ENCODE measurements around the gene PPP1R37. TPM values are rescaled to one million over a fixed set of nuclear protein-coding genes. Genes with fewer than 3 reads are reported as not detected.

Gene PPP1R37
- total RNA-seq, 1 donor from 2014 or later: 16.2 TPM

GRCh38 chr19:45079063-45079910, 13.7 kb upstream of the PPP1R37 start, which contains the start of gene GEMIN7:
GEMIN7 (plus strand) TSS chr19:45079260; CDS start chr19:45090115, 10,855 bp downstream.
- Histone ChIP-seq H3K9ac (ENCODE audit: low read depth in 1 of 3, low read length in 3 of 3) (peak within 1 kb of the TSS; percentile 98 to 99 (median 99)), H3K27me3 (ENCODE audit: control insufficient read depth in 3 of 3, insufficient read depth in 3 of 3, low read length in 3 of 3) (no peaks in the 10 kb centered on the region), H3K27ac (ENCODE audit: low read depth, low read length) (peak within 1 kb of the TSS; percentile 84), H3K4me3 (ENCODE audit: low read length in 3 of 3) (peak within 1 kb of the TSS; percentile 93 to 99 (median 96)), H3K4me1 (ENCODE audit: control insufficient read depth in 3 of 3, insufficient read depth in 3 of 3, low read length in 3 of 3) (peaks cover 22 to 39% (median 23%) of the 10 kb centered on the region in 3 donors), H3K9me3 (ENCODE audit: control insufficient read depth in 3 of 3, low read length in 3 of 3) (no peaks in the 10 kb centered on the region), H3K36me3 (ENCODE audit: control insufficient read depth in 3 of 3, insufficient read depth in 3 of 3, low read length in 3 of 3) (peaks cover 11 to 13% (median 11%) of the 10 kb centered on the region in 3 donors)

GRCh38 chr19:45079911-45080370, 13.0 kb upstream of the PPP1R37 start:
- H3K9ac ChIP-seq (ENCODE audit: low read depth in 1 of 3, low read length in 3 of 3): peak overlapping the region; percentile 98 to 99 (median 99)
- H3K27me3 ChIP-seq (ENCODE audit: control insufficient read depth in 3 of 3, insufficient read depth in 3 of 3, low read length in 3 of 3): no peaks in the 10 kb centered on the region
- H3K9me3 ChIP-seq (ENCODE audit: control insufficient read depth in 3 of 3, low read length in 3 of 3): no peaks in the 10 kb centered on the region
- peak overlapping the region; percentile 93 to 99 (median 96) for H3K4me3 ChIP-seq (ENCODE audit: low read length in 3 of 3)
- H3K27ac ChIP-seq (ENCODE audit: low read depth, low read length): peak overlapping the region; percentile 84
- peaks cover 11 to 13% (median 11%) of the 10 kb centered on the region in 3 donors for H3K36me3 ChIP-seq (ENCODE audit: control insufficient read depth in 3 of 3, insufficient read depth in 3 of 3, low read length in 3 of 3)
- H3K4me1 ChIP-seq (ENCODE audit: control insufficient read depth in 3 of 3, insufficient read depth in 3 of 3, low read length in 3 of 3): peaks cover 22 to 39% (median 23%) of the 10 kb centered on the region in 3 donors

- Histone ChIP-seq H3K36me3 (ENCODE audit: control insufficient read depth in 3 of 3, insufficient read depth in 3 of 3, low read length in 3 of 3) (peaks cover 14 to 23% (median 17%) of the 10 kb centered on the region in 3 donors), H3K4me3 (ENCODE audit: low read length in 3 of 3) (no peak overlapping the region), H3K27ac (ENCODE audit: low read depth, low read length) (no peak overlapping the region), H3K4me1 (ENCODE audit: control insufficient read depth in 3 of 3, insufficient read depth in 3 of 3, low read length in 3 of 3) (peaks cover 12 to 26% (median 16%) of the 10 kb centered on the region in 3 donors), H3K9me3 (ENCODE audit: control insufficient read depth in 3 of 3, low read length in 3 of 3) (no peaks in the 10 kb centered on the region), H3K9ac (ENCODE audit: low read depth in 1 of 3, low read length in 3 of 3) (no peak overlapping the region), H3K27me3 (ENCODE audit: control insufficient read depth in 3 of 3, insufficient read depth in 3 of 3, low read length in 3 of 3) (no peaks in the 10 kb centered on the region)
Observed at GRCh38 chr19:45082170-45082569, 10.8 kb upstream of the PPP1R37 start.

- no peak overlapping the region for H3K4me3 ChIP-seq (ENCODE audit: low read length in 3 of 3)
- peaks cover 20 to 32% (median 22%) of the 10 kb centered on the region in 3 donors for H3K36me3 ChIP-seq (ENCODE audit: control insufficient read depth in 3 of 3, insufficient read depth in 3 of 3, low read length in 3 of 3)
- H3K27me3 ChIP-seq (ENCODE audit: control insufficient read depth in 3 of 3, insufficient read depth in 3 of 3, low read length in 3 of 3): no peaks in the 10 kb centered on the region
- no peaks in the 10 kb centered on the region for H3K9me3 ChIP-seq (ENCODE audit: control insufficient read depth in 3 of 3, low read length in 3 of 3)
- H3K9ac ChIP-seq (ENCODE audit: low read depth in 1 of 3, low read length in 3 of 3): no peak overlapping the region
- H3K4me1 ChIP-seq (ENCODE audit: control insufficient read depth in 3 of 3, insufficient read depth in 3 of 3, low read length in 3 of 3): peaks cover 8 to 16% (median 8%) of the 10 kb centered on the region in 3 donors
- H3K27ac ChIP-seq (ENCODE audit: low read depth, low read length): no peak overlapping the region
Observed at GRCh38 chr19:45086480-45086879, 6.5 kb upstream of the PPP1R37 start.

- Histone ChIP-seq H3K4me3 (ENCODE audit: low read length in 3 of 3) (no peak overlapping the region), H3K36me3 (ENCODE audit: control insufficient read depth in 3 of 3, insufficient read depth in 3 of 3, low read length in 3 of 3) (peaks cover 12 to 21% (median 14%) of the 10 kb centered on the region in 3 donors), H3K27me3 (ENCODE audit: control insufficient read depth in 3 of 3, insufficient read depth in 3 of 3, low read length in 3 of 3) (no peaks in the 10 kb centered on the region), H3K9me3 (ENCODE audit: control insufficient read depth in 3 of 3, low read length in 3 of 3) (no peaks in the 10 kb centered on the region), H3K4me1 (ENCODE audit: control insufficient read depth in 3 of 3, insufficient read depth in 3 of 3, low read length in 3 of 3) (peaks cover 10 to 17% (median 11%) of the 10 kb centered on the region in 3 donors), H3K9ac (ENCODE audit: low read depth in 1 of 3, low read length in 3 of 3) (no peak overlapping the region), H3K27ac (ENCODE audit: low read depth, low read length) (no peak overlapping the region)
Observed at GRCh38 chr19:45087531-45087930, 5.4 kb upstream of the PPP1R37 start.

GRCh38 chr19:45090034-45090433, 2.9 kb upstream of the PPP1R37 start:
- Histone ChIP-seq H3K27ac (ENCODE audit: low read depth, low read length) (no peak overlapping the region), H3K9me3 (ENCODE audit: control insufficient read depth in 3 of 3, low read length in 3 of 3) (no peaks in the 10 kb centered on the region), H3K27me3 (ENCODE audit: control insufficient read depth in 3 of 3, insufficient read depth in 3 of 3, low read length in 3 of 3) (no peaks in the 10 kb centered on the region), H3K4me3 (ENCODE audit: low read length in 3 of 3) (no peak overlapping the region), H3K9ac (ENCODE audit: low read depth in 1 of 3, low read length in 3 of 3) (no peak overlapping the region), H3K4me1 (ENCODE audit: control insufficient read depth in 3 of 3, insufficient read depth in 3 of 3, low read length in 3 of 3) (peaks cover 26 to 34% (median 26%) of the 10 kb centered on the region in 3 donors), H3K36me3 (ENCODE audit: control insufficient read depth in 3 of 3, insufficient read depth in 3 of 3, low read length in 3 of 3) (peaks cover 10 to 21% (median 11%) of the 10 kb centered on the region in 3 donors)

DNA sequence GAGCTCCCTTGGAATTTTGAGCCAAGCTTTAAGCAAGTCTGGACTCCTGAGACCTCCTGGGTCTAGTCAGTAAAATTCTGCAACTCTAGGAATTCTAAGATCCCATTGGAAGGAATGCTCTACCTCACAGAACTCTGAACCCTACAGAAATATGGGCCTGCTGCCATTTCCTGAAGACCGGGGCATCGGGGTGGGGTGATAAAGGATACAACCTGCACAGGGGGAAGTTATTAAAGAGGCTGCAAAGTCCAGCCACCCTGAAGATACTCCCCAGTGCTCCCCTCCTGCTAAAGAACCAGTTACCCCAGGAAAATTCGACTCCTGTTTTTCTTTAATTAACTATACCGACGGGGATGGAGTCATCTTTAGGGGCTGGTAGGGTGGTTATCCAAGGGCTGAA, 2.4 kb upstream of the PPP1R37 start:
- no peaks in the 10 kb centered on the region for H3K27me3 ChIP-seq (ENCODE audit: control insufficient read depth in 3 of 3, insufficient read depth in 3 of 3, low read length in 3 of 3)
- peaks cover 7 to 15% (median 8%) of the 10 kb centered on the region in 3 donors for H3K36me3 ChIP-seq (ENCODE audit: control insufficient read depth in 3 of 3, insufficient read depth in 3 of 3, low read length in 3 of 3)
- H3K27ac ChIP-seq (ENCODE audit: low read depth, low read length): peak overlapping the region; percentile 0
- H3K4me1 ChIP-seq (ENCODE audit: control insufficient read depth in 3 of 3, insufficient read depth in 3 of 3, low read length in 3 of 3): peaks cover 31 to 38% (median 31%) of the 10 kb centered on the region in 3 donors
- peak overlapping the region in 1 of 3 donors; percentile 78 for H3K4me3 ChIP-seq (ENCODE audit: low read length in 3 of 3)
- no peaks in the 10 kb centered on the region for H3K9me3 ChIP-seq (ENCODE audit: control insufficient read depth in 3 of 3, low read length in 3 of 3)
- H3K9ac ChIP-seq (ENCODE audit: low read depth in 1 of 3, low read length in 3 of 3): peak overlapping the region in 1 of 3 donors; percentile 57

- H3K4me3 ChIP-seq (ENCODE audit: low read length in 3 of 3): peak overlapping the region; percentile 78 to 91 (median 90)
- peak overlapping the region; percentile 76 to 96 (median 91) for H3K9ac ChIP-seq (ENCODE audit: low read depth in 1 of 3, low read length in 3 of 3)
- no peaks in the 10 kb centered on the region for H3K27me3 ChIP-seq (ENCODE audit: control insufficient read depth in 3 of 3, insufficient read depth in 3 of 3, low read length in 3 of 3)
- peaks cover 38 to 45% (median 38%) of the 10 kb centered on the region in 3 donors for H3K4me1 ChIP-seq (ENCODE audit: control insufficient read depth in 3 of 3, insufficient read depth in 3 of 3, low read length in 3 of 3)
- H3K27ac ChIP-seq (ENCODE audit: low read depth, low read length): peak overlapping the region; percentile 95
- H3K9me3 ChIP-seq (ENCODE audit: control insufficient read depth in 3 of 3, low read length in 3 of 3): no peaks in the 10 kb centered on the region
- H3K36me3 ChIP-seq (ENCODE audit: control insufficient read depth in 3 of 3, insufficient read depth in 3 of 3, low read length in 3 of 3): peaks cover 7 to 14% (median 8%) of the 10 kb centered on the region in 3 donors
Observed at GRCh38 chr19:45091031-45091923, 1.7 kb upstream of the PPP1R37 start.

GRCh38 chr19:45094137-45094536, 1.2 kb downstream of the PPP1R37 start:
- no peak overlapping the region for H3K27ac ChIP-seq (ENCODE audit: low read depth, low read length)
- H3K36me3 ChIP-seq (ENCODE audit: control insufficient read depth in 3 of 3, insufficient read depth in 3 of 3, low read length in 3 of 3): peaks cover 2 to 11% (median 6%) of the 10 kb centered on the region in 3 donors
- H3K4me3 ChIP-seq (ENCODE audit: low read length in 3 of 3): peak overlapping the region; percentile 78 to 91 (median 90)
- H3K27me3 ChIP-seq (ENCODE audit: control insufficient read depth in 3 of 3, insufficient read depth in 3 of 3, low read length in 3 of 3): no peaks in the 10 kb centered on the region
- H3K4me1 ChIP-seq (ENCODE audit: control insufficient read depth in 3 of 3, insufficient read depth in 3 of 3, low read length in 3 of 3): peaks cover 66 to 74% (median 66%) of the 10 kb centered on the region in 3 donors
- peak overlapping the region; percentile 91 to 96 (median 94) for H3K9ac ChIP-seq (ENCODE audit: low read depth in 1 of 3, low read length in 3 of 3)
- H3K9me3 ChIP-seq (ENCODE audit: control insufficient read depth in 3 of 3, low read length in 3 of 3): no peaks in the 10 kb centered on the region

Measured in skeletal muscle tissue (tissue), 4 donors.